ENCODE results near the gene TESK2. TPM values are rescaled to one million over a fixed set of nuclear protein-coding genes. Genes with fewer than 3 reads are reported as not detected.

Gene TESK2
- total RNA-seq, 1 experiment from 2014 or later: 1.4 TPM

DNA sequence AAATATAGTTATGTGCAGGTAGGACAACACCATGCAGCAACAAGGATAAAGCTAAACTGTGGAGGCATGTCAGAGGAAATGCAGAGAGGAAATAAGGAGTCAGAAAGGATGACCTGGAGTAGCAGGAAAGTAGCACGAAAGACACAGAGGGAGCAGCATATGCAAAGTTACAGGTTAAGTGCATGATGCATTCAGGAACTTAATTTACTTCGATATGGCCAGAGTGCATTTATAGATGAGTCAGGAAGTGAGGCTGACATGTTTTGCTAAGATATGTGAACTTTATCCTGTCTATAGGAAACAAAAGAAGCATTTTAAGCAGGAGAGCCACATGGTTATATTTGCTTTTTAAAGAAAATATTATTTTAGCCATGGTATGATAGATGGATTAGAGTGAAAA is 135.3 kb downstream of the TESK2 start:
- Mint-ChIP-seq H3K27ac (ENCODE audit: low read depth, unreplicated experiment) (no peak overlapping the region), H3K4me1 (ENCODE audit: insufficient read depth, unreplicated experiment) (peaks cover 15% of the 10 kb centered on the region), H3K27me3 (ENCODE audit: insufficient read depth, unreplicated experiment) (no peaks in the 10 kb centered on the region), H3K9me3 (ENCODE audit: unreplicated experiment) (no peaks in the 10 kb centered on the region), H3K36me3 (ENCODE audit: insufficient read depth, unreplicated experiment) (no peaks in the 10 kb centered on the region), H3K4me3 (ENCODE audit: unreplicated experiment) (no peak overlapping the region)
- no TSS peak for BruUV-seq (replicated peaks)
- DNase-seq (ENCODE audit: unreplicated experiment): no peak
- POLR2A ChIA-PET: interaction anchor here (1.1 to 3.2 kb wide), 4 partner anchors 16 to 213 kb away, joined by 3 to 22 read pairs (median 11); partner anchors contain the start of genes MUTYH, PRDX1, TESK2 and TOE1
- TF ChIP-seq, protein P1, sequence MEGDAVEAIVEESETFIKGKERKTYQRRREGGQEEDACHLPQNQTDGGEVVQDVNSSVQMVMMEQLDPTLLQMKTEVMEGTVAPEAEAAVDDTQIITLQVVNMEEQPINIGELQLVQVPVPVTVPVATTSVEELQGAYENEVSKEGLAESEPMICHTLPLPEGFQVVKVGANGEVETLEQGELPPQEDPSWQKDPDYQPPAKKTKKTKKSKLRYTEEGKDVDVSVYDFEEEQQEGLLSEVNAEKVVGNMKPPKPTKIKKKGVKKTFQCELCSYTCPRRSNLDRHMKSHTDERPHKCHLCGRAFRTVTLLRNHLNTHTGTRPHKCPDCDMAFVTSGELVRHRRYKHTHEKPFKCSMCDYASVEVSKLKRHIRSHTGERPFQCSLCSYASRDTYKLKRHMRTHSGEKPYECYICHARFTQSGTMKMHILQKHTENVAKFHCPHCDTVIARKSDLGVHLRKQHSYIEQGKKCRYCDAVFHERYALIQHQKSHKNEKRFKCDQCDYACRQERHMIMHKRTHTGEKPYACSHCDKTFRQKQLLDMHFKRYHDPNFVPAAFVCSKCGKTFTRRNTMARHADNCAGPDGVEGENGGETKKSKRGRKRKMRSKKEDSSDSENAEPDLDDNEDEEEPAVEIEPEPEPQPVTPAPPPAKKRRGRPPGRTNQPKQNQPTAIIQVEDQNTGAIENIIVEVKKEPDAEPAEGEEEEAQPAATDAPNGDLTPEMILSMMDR (IDR thresholded peaks at IDR 0.05; ENCODE audit: unreplicated experiment): no peak
- CTCF ChIA-PET: interaction anchor here (1.0 to 11.8 kb wide), 2 partner anchors 136 to 342 kb away, joined by 3 to 303 read pairs; partner anchors contain the start of gene TESK2
- intact Hi-C loops (cut with micrococcal nuclease): loop anchor here (5.0 kb wide), 1 partner anchor 343 kb away; the partner anchor contains the start of genes HECTD3 and UROD

DNA sequence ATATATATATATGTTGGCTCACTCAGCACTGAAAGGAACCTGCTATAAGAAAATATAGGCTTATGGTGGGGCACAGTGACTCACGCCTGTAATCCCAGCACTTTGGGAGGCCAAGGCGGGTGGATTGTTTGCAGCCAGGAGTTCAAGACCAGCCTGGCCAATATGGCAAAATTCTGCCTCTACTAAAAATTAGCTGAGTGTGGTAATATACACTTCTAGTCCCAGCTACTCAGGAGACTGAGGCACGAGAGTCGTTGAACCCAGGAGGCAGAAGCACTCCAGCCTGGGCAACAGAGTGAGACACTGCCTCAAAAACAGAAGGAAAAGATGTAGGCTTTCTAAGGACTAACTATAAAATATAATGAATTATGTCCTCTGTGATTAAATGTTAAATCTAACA is 136.1 kb downstream of the TESK2 start:
- H3K27me3 Mint-ChIP-seq (ENCODE audit: insufficient read depth, unreplicated experiment): no peaks in the 10 kb centered on the region
- H3K4me1 Mint-ChIP-seq (ENCODE audit: insufficient read depth, unreplicated experiment): peaks cover 12% of the 10 kb centered on the region
- TF ChIP-seq, protein P1 (IDR thresholded peaks at IDR 0.05; ENCODE audit: unreplicated experiment): no peak
- H3K36me3 Mint-ChIP-seq (ENCODE audit: insufficient read depth, unreplicated experiment): no peaks in the 10 kb centered on the region
- BruUV-seq (replicated peaks): no TSS peak
- DNase-seq (ENCODE audit: unreplicated experiment): no peak
- intact Hi-C loops (cut with micrococcal nuclease): loop anchor here (5.0 kb wide), 1 partner anchor 343 kb away; the partner anchor contains the start of genes HECTD3 and UROD
- no peak overlapping the region for H3K27ac Mint-ChIP-seq (ENCODE audit: low read depth, unreplicated experiment)
- POLR2A ChIA-PET: interaction anchor here (0.5 to 2.6 kb wide), 2 partner anchors 15 to 198 kb away, joined by 4 to 17 read pairs; partner anchors contain the start of genes MUTYH and TOE1
- H3K4me3 Mint-ChIP-seq (ENCODE audit: unreplicated experiment): no peak overlapping the region
- CTCF ChIA-PET: interaction anchor here (0.9 to 11.8 kb wide), 3 partner anchors 10 to 341 kb away, joined by 3 to 303 read pairs (median 4); partner anchors contain the start of gene TESK2
- no peaks in the 10 kb centered on the region for H3K9me3 Mint-ChIP-seq (ENCODE audit: unreplicated experiment)

- no peaks in the 10 kb centered on the region for H3K9me3 Mint-ChIP-seq (ENCODE audit: unreplicated experiment)
- H3K4me3 Mint-ChIP-seq (ENCODE audit: unreplicated experiment): no peak overlapping the region
- ChIA-PET POLR2A (no interaction called here), CTCF (no interaction called here)
- intact Hi-C loops (cut with micrococcal nuclease): no loop called here
- no TSS peak for BruUV-seq (replicated peaks)
- no peak for DNase-seq (ENCODE audit: unreplicated experiment)
- no peak overlapping the region for H3K27ac Mint-ChIP-seq (ENCODE audit: low read depth, unreplicated experiment)
- H3K27me3 Mint-ChIP-seq (ENCODE audit: insufficient read depth, unreplicated experiment): no peaks in the 10 kb centered on the region
- no peaks in the 10 kb centered on the region for H3K36me3 Mint-ChIP-seq (ENCODE audit: insufficient read depth, unreplicated experiment)
- TF ChIP-seq, protein P1 (IDR thresholded peaks at IDR 0.05; ENCODE audit: unreplicated experiment): no peak
- peaks cover 20% of the 10 kb centered on the region for H3K4me1 Mint-ChIP-seq (ENCODE audit: insufficient read depth, unreplicated experiment)
These were observed 137.3 kb downstream of the TESK2 start for GRCh38 chr1:45353685-45354084.

DNA sequence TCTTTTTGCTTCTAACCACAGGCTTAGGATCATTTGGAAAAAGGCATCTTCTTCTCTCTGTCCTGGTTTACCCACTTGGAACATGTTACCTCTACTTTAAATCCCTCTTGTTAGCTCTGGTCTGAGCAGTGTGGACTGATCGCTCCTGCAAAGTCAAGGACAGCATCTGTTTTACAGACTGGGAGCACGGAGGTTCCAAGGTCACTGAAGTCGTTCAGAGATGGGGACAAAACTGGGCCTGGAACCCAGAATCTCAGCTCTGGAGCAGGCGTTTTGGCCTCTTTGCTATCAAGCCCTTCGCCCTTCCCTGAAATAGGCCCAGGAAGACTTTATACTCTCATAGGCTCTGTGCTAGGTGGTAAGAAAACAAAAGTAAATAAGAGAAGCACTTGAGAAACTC is 139.5 kb downstream of the TESK2 start:
- DNase-seq (ENCODE audit: unreplicated experiment): no peak
- TF ChIP-seq, protein P1 (IDR thresholded peaks at IDR 0.05; ENCODE audit: unreplicated experiment): no peak
- CTCF ChIA-PET: interaction anchor here (0.8 to 4.2 kb wide), 4 partner anchors 8 to 160 kb away, joined by 3 to 33 read pairs (median 7); no protein-coding TSS in a partner anchor
- BruUV-seq (replicated peaks): no TSS peak
- Mint-ChIP-seq H3K27ac (ENCODE audit: low read depth, unreplicated experiment) (no peak overlapping the region), H3K4me3 (ENCODE audit: unreplicated experiment) (no peak overlapping the region), H3K9me3 (ENCODE audit: unreplicated experiment) (no peaks in the 10 kb centered on the region), H3K36me3 (ENCODE audit: insufficient read depth, unreplicated experiment) (peaks cover 2% of the 10 kb centered on the region), H3K27me3 (ENCODE audit: insufficient read depth, unreplicated experiment) (no peaks in the 10 kb centered on the region), H3K4me1 (ENCODE audit: insufficient read depth, unreplicated experiment) (peaks cover 32% of the 10 kb centered on the region)
- POLR2A ChIA-PET: interaction anchor here (1.2 to 5.1 kb wide), 3 partner anchors 11 to 170 kb away, joined by 4 to 115 read pairs (median 21); partner anchors contain the start of genes MUTYH, PRDX1 and TOE1
- intact Hi-C loops (cut with micrococcal nuclease): no loop called here
